D341Med (cell line): Measurements from ENCODE around the gene TAGLN2.

Experiments
- DNase-seq: peaks from one replicate; pipeline ENCODE4 v3.0.0; 2012; ENCODE audit warnings: low spot score

The TAGLN2 gene

GRCh38 chr1:159949123-159949522, 23.8 kb upstream of the TAGLN2 start:
- no peak for DNase-seq

- DNase-seq = no peak
These were observed 22.6 kb upstream of the TAGLN2 start for GRCh38 chr1:159947942-159948341.

- DNase-seq = no peak
These were observed 21.2 kb upstream of the TAGLN2 start for GRCh38 chr1:159946242-159947187.

GRCh38 chr1:159945483-159946241, 20.4 kb upstream of the TAGLN2 start, which contains the start of gene IGSF9:
IGSF9 (minus strand) TSS chr1:159945613; CDS start chr1:159943454, 2,159 bp downstream.
- DNase-seq = peak; percentile 98

- DNase-seq = no peak
These were observed 19.5 kb upstream of the TAGLN2 start for GRCh38 chr1:159944623-159945455.

GRCh38 chr1:159943908-159944622, 18.8 kb upstream of the TAGLN2 start:
- DNase-seq = no peak

- DNase-seq = no peak
These were observed 18.0 kb upstream of the TAGLN2 start for GRCh38 chr1:159943278-159943640.

- DNase-seq = no peak
These were observed 17.4 kb upstream of the TAGLN2 start for GRCh38 chr1:159942632-159943277.

GRCh38 chr1:159941591-159942560, 16.6 kb upstream of the TAGLN2 start:
- peak; percentile 68 for DNase-seq

- no peak for DNase-seq
These were observed 15.8 kb upstream of the TAGLN2 start for GRCh38 chr1:159941141-159941540.

GRCh38 chr1:159940006-159940620, 14.8 kb upstream of the TAGLN2 start:
- no peak for DNase-seq

- DNase-seq = no peak
These were observed 14.3 kb upstream of the TAGLN2 start for GRCh38 chr1:159939678-159940002.

- DNase-seq = no peak
These were observed 13.8 kb upstream of the TAGLN2 start for GRCh38 chr1:159938905-159939677.

- DNase-seq = peak; percentile 79
These were observed 13.0 kb upstream of the TAGLN2 start for GRCh38 chr1:159938211-159938852.

- DNase-seq = no peak
These were observed 11.9 kb upstream of the TAGLN2 start for GRCh38 chr1:159937054-159937750.

- DNase-seq = peak; percentile 91
These were observed 11.1 kb upstream of the TAGLN2 start for GRCh38 chr1:159936273-159936904.

- no peak for DNase-seq
These were observed 10.5 kb upstream of the TAGLN2 start for GRCh38 chr1:159935719-159936272.
